NCI-H1092 treated with DMSO at 0.1 percent for 48 hours (cell line): Measurements from ENCODE around the gene TRPC4AP.
A peak's percentile ranks its signal among the peaks of the same experiment; 100 is the strongest.
"Not testable (repeated sequence)": the region's sequence is repeated elsewhere in the genome, so short reads cannot be mapped to it uniquely, and the experiment has no call there.

ENCODE experiments used
- DNase-seq: peaks from one replicate; lab custom pipeline; 2025; lab: John Stamatoyannopoulos, UW

TRPC4AP gene

GRCh38 chr20:35092524-35093266, at the start of gene TRPC4AP:
Gene TRPC4AP (minus strand): TSS chr20:35092807. CDS start chr20:35092781, 26 bp downstream.
- peak; percentile 89 for DNase-seq

- no peak for DNase-seq
Observed at GRCh38 chr20:35135867-35136586, 43.4 kb upstream of the TRPC4AP start.

- DNase-seq: no peak
Observed at GRCh38 chr20:35134880-35135279, 42.3 kb upstream of the TRPC4AP start.

- DNase-seq: no peak
Observed at GRCh38 chr20:35134472-35134871, 41.9 kb upstream of the TRPC4AP start.

- no peak for DNase-seq
Observed at GRCh38 chr20:35133735-35134134, 41.1 kb upstream of the TRPC4AP start.

- DNase-seq: no peak
Observed at GRCh38 chr20:35133031-35133430, 40.4 kb upstream of the TRPC4AP start.

GRCh38 chr20:35131934-35132333, 39.3 kb upstream of the TRPC4AP start:
- DNase-seq: no peak

- DNase-seq: no peak
Observed at GRCh38 chr20:35129647-35130069, 37.1 kb upstream of the TRPC4AP start.

GRCh38 chr20:35125753-35126152, 33.1 kb upstream of the TRPC4AP start:
- no peak for DNase-seq

- DNase-seq: no peak
Observed at GRCh38 chr20:35122756-35123405, 30.3 kb upstream of the TRPC4AP start.

- DNase-seq: no peak
Observed at GRCh38 chr20:35121186-35121585, 28.6 kb upstream of the TRPC4AP start.

- DNase-seq: no peak
Observed at GRCh38 chr20:35120012-35120701, 27.6 kb upstream of the TRPC4AP start.

- DNase-seq: no peak
Observed at GRCh38 chr20:35117629-35118028, 25.0 kb upstream of the TRPC4AP start.

- no peak for DNase-seq
Observed at GRCh38 chr20:35117196-35117595, 24.6 kb upstream of the TRPC4AP start.

- no peak for DNase-seq
Observed at GRCh38 chr20:35116258-35116657, 23.7 kb upstream of the TRPC4AP start.

- DNase-seq: no peak
Observed at GRCh38 chr20:35115606-35116005, 23.0 kb upstream of the TRPC4AP start.

GRCh38 chr20:35112276-35112675, 19.7 kb upstream of the TRPC4AP start:
- not testable (repeated sequence) for DNase-seq

- DNase-seq: no peak
Observed at GRCh38 chr20:35111141-35111888, 18.7 kb upstream of the TRPC4AP start.

GRCh38 chr20:35108921-35109320, 16.3 kb upstream of the TRPC4AP start:
- DNase-seq: no peak

- DNase-seq: no peak
Observed at GRCh38 chr20:35106827-35107380, 14.3 kb upstream of the TRPC4AP start.

- no peak for DNase-seq
Observed at GRCh38 chr20:35104685-35105295, 12.2 kb upstream of the TRPC4AP start.
